ENCODE measurements around the gene NF1.
"Not testable (repeated sequence)": the region's sequence is repeated elsewhere in the genome, so short reads cannot be mapped to it uniquely, and the experiment has no call there.

The NF1 gene

GRCh38 chr17:31260151-31260550, 165.4 kb downstream of the NF1 start:
- no peak for DNase-seq (ENCODE audit: low read depth)

GRCh38 chr17:31261601-31262000, 166.8 kb downstream of the NF1 start:
- DNase-seq (ENCODE audit: low read depth), result no peak

GRCh38 chr17:31262923-31263322, 168.1 kb downstream of the NF1 start:
- DNase-seq (ENCODE audit: low read depth), result not testable (repeated sequence)

- no peak for DNase-seq (ENCODE audit: low read depth)
Observed at GRCh38 chr17:31266042-31266441, 171.3 kb downstream of the NF1 start.

GRCh38 chr17:31269036-31269577, 174.3 kb downstream of the NF1 start:
- peak; percentile 6 for DNase-seq (ENCODE audit: low read depth)

- peak; percentile 99 for DNase-seq (ENCODE audit: low read depth)
Observed at GRCh38 chr17:31269578-31269983, 174.8 kb downstream of the NF1 start.

- no peak for DNase-seq (ENCODE audit: low read depth)
Observed at GRCh38 chr17:31272236-31272635, 177.5 kb downstream of the NF1 start.

GRCh38 chr17:31272803-31273202, 178.0 kb downstream of the NF1 start:
- no peak for DNase-seq (ENCODE audit: low read depth)

GRCh38 chr17:31273516-31273915, 178.7 kb downstream of the NF1 start:
- no peak for DNase-seq (ENCODE audit: low read depth)

GRCh38 chr17:31274252-31274651, 179.5 kb downstream of the NF1 start:
- peak; percentile 55 for DNase-seq (ENCODE audit: low read depth)

- no peak for DNase-seq (ENCODE audit: low read depth)
Observed at GRCh38 chr17:31275116-31275515, 180.3 kb downstream of the NF1 start.

GRCh38 chr17:31279401-31279800, 184.6 kb downstream of the NF1 start:
- DNase-seq (ENCODE audit: low read depth), result no peak

- no peak for DNase-seq (ENCODE audit: low read depth)
Observed at GRCh38 chr17:31281061-31281460, 186.3 kb downstream of the NF1 start.

- no peak for DNase-seq (ENCODE audit: low read depth)
Observed at GRCh38 chr17:31283841-31284240, 189.1 kb downstream of the NF1 start.

- no peak for DNase-seq (ENCODE audit: low read depth)
Observed at GRCh38 chr17:31286587-31286986, 191.8 kb downstream of the NF1 start.

GRCh38 chr17:31287932-31288331, 193.2 kb downstream of the NF1 start:
- not testable (repeated sequence) for DNase-seq (ENCODE audit: low read depth)

- no peak for DNase-seq (ENCODE audit: low read depth)
Observed at GRCh38 chr17:31289790-31290189, 195.0 kb downstream of the NF1 start.

- DNase-seq (ENCODE audit: low read depth), result no peak
Observed at GRCh38 chr17:31291820-31292219, 197.0 kb downstream of the NF1 start.

GRCh38 chr17:31293581-31293980, 198.8 kb downstream of the NF1 start:
- DNase-seq (ENCODE audit: low read depth), result no peak

- DNase-seq (ENCODE audit: low read depth), result no peak
Observed at GRCh38 chr17:31294231-31294630, 199.5 kb downstream of the NF1 start.

GRCh38 chr17:31294820-31295488, 200.2 kb downstream of the NF1 start:
- DNase-seq (ENCODE audit: low read depth), result no peak

- DNase-seq (ENCODE audit: low read depth), result no peak
Observed at GRCh38 chr17:31295489-31295871, 200.7 kb downstream of the NF1 start.

- no peak for DNase-seq (ENCODE audit: low read depth)
Observed at GRCh38 chr17:31296142-31296541, 201.4 kb downstream of the NF1 start.

- DNase-seq (ENCODE audit: low read depth), result no peak
Observed at GRCh38 chr17:31297090-31297489, 202.3 kb downstream of the NF1 start, which contains the start of gene OMG. Gene OMG (minus strand): TSS chr17:31297239. CDS start chr17:31296331, 908 bp downstream.
